Measurements from ENCODE around the gene MR1. TPM values are rescaled to one million over a fixed set of nuclear protein-coding genes. Genes with fewer than 3 reads are reported as not detected.

Gene MR1
- total and polyA plus RNA-seq, 8 donors: 1.1 to 40.8 (median 7.5) TPM

- Histone ChIP-seq H3K27ac (peak overlapping the region in 4 of 5 donors; percentile 88 to 97 (median 93)), H3K4me1 (peaks cover 6 to 61% (median 49%) of the 10 kb centered on the region in 4 donors), H3K4me3 (peak overlapping the region; percentile 69 to 94 (median 75)), H3K36me3 (peaks cover 0 to 6% (median 2%) of the 10 kb centered on the region in 4 donors), H3K9me3 (no peaks in the 10 kb centered on the region), H3K27me3 (no peaks in the 10 kb centered on the region)
- no peak for TF ChIP-seq CTCF (IDR thresholded peaks at IDR 0.05)
- no peak for TF ChIP-seq POLR2AphosphoS5 (IDR thresholded peaks at IDR 0.05)
- no peak for TF ChIP-seq POLR2A (IDR thresholded peaks at IDR 0.05)
- TF ChIP-seq EP300 (IDR thresholded peaks at IDR 0.05): no peak
- WGBS, 5 donors: 16 to 24% (median 20%) methylated on average over 9 of the region's 9 CpGs
- intact Hi-C loops (cut with DNase I; ENCODE audit: low total_unique reads): loop anchor here (5.0 kb wide), 1 partner anchor 47 kb away; no protein-coding TSS in a partner anchor
- peak in 1 of 2 donors; percentile 77 for DNase-seq
Observed at GRCh38 chr1:181090641-181091126, 56.9 kb downstream of the MR1 start.

- Histone ChIP-seq H3K4me1 (peaks cover 6 to 68% (median 49%) of the 10 kb centered on the region in 4 donors), H3K9me3 (no peaks in the 10 kb centered on the region), H3K27ac (peak overlapping the region in 4 of 5 donors; percentile 88 to 97 (median 93)), H3K27me3 (no peaks in the 10 kb centered on the region), H3K36me3 (peaks cover 0 to 6% (median 2%) of the 10 kb centered on the region in 4 donors), H3K4me3 (peak overlapping the region in 2 of 4 donors; percentile 70 to 94)
- 84 to 88% (median 85%) methylated on average over 8 of the region's 8 CpGs for WGBS, 5 donors
- DNase-seq: no peak
- TF ChIP-seq POLR2A (IDR thresholded peaks at IDR 0.05): no peak
- TF ChIP-seq POLR2AphosphoS5 (IDR thresholded peaks at IDR 0.05): no peak
- no peak for TF ChIP-seq CTCF (IDR thresholded peaks at IDR 0.05)
- TF ChIP-seq EP300 (IDR thresholded peaks at IDR 0.05): no peak
- intact Hi-C loops (cut with DNase I; ENCODE audit: low total_unique reads): loop anchor here (5.0 kb wide), 1 partner anchor 46 kb away; no protein-coding TSS in a partner anchor
Observed at GRCh38 chr1:181091309-181092040, 57.7 kb downstream of the MR1 start.

- WGBS, 5 donors: 79 to 84% (median 83%) methylated on average over 2 of the region's 2 CpGs
- TF ChIP-seq POLR2AphosphoS5 (IDR thresholded peaks at IDR 0.05) (no peak), POLR2A (IDR thresholded peaks at IDR 0.05) (no peak), EP300 (IDR thresholded peaks at IDR 0.05) (no peak)
- intact Hi-C loops (cut with DNase I; ENCODE audit: low total_unique reads): loop anchor here (5.0 kb wide), 1 partner anchor 45 kb away; no protein-coding TSS in a partner anchor
- Histone ChIP-seq H3K36me3 (peaks cover 0 to 6% (median 2%) of the 10 kb centered on the region in 4 donors), H3K4me3 (peak overlapping the region in 2 of 4 donors; percentile 70 to 94), H3K27ac (no peak overlapping the region), H3K9me3 (no peaks in the 10 kb centered on the region), H3K4me1 (peaks cover 6 to 72% (median 52%) of the 10 kb centered on the region in 4 donors), H3K27me3 (no peaks in the 10 kb centered on the region)
- no peak for DNase-seq
Observed at GRCh38 chr1:181092056-181092455, 58.3 kb downstream of the MR1 start.

GRCh38 chr1:181092883-181093458 lies 59.2 kb downstream of the MR1 start:
- peaks cover 6 to 74% (median 48%) of the 10 kb centered on the region in 4 donors for H3K4me1 ChIP-seq
- WGBS, 5 donors: 70 to 85% (median 78%) methylated on average over 4 of the region's 4 CpGs

More at GRCh38 chr1:181092883-181093458, 59.2 kb downstream of the MR1 start:
- no peaks in the 10 kb centered on the region for H3K27me3 ChIP-seq
- no peaks in the 10 kb centered on the region for H3K9me3 ChIP-seq
- no peak for TF ChIP-seq CTCF (IDR thresholded peaks at IDR 0.05)
- no peak for TF ChIP-seq EP300 (IDR thresholded peaks at IDR 0.05)
- TF ChIP-seq POLR2AphosphoS5 (IDR thresholded peaks at IDR 0.05): no peak
- TF ChIP-seq POLR2A (IDR thresholded peaks at IDR 0.05): no peak
- intact Hi-C loops (cut with DNase I; ENCODE audit: low total_unique reads): loop anchor here (5.0 kb wide), 1 partner anchor 44 kb away; no protein-coding TSS in a partner anchor
- peaks cover 0 to 6% (median 2%) of the 10 kb centered on the region in 4 donors for H3K36me3 ChIP-seq
- H3K4me3 ChIP-seq: no peak overlapping the region
- DNase-seq: no peak
- peak overlapping the region in 1 of 5 donors; percentile 76 for H3K27ac ChIP-seq

Measured in stomach (tissue), 9 donors.